Sigmoid colon (tissue), 7 donors: ENCODE measurements around the gene PRPH2. TPM values are rescaled to one million over a fixed set of nuclear protein-coding genes. Genes with fewer than 3 reads are reported as not detected.
A peak's percentile ranks its signal among the peaks of the same experiment; 100 is the strongest.
"Not testable (repeated sequence)": the region's sequence is repeated elsewhere in the genome, so short reads cannot be mapped to it uniquely, and the experiment has no call there.

Experiments
- DNase-seq: peaks from one replicate; pipeline ENCODE4 v3.0.0-alpha.2; 2019
- H3K27ac ChIP-seq, 4 donors: fragments of 200-600 bp; sonication (generic); one replicate each; pipeline ENCODE4 v1.5.1; 2016 to 2019; ENCODE audit warnings: mild to moderate bottlenecking in 1 of 4
- H3K27me3 ChIP-seq, 3 donors: fragments of 200-600 bp; sonication (generic); one replicate each; pipeline ENCODE4 v1.5.1; 2019; ENCODE audit warnings: mild to moderate bottlenecking in 1 of 3
- H3K36me3 ChIP-seq, 4 donors: fragments of 200-600 bp; sonication (generic); one replicate each; pipeline ENCODE4 v1.5.1; 2016 to 2019
- H3K4me1 ChIP-seq, 4 donors: fragments of 200-600 bp; sonication (generic); one replicate each; pipeline ENCODE4 v1.5.1; 2017 to 2019
- H3K4me3 ChIP-seq, 4 donors: fragments of 200-600 bp; sonication (generic); one replicate each; pipeline ENCODE4 v1.5.1; 2017 to 2019; ENCODE audit warnings: mild to moderate bottlenecking in 2 of 4, moderate library complexity in 1 of 4
- H3K9me3 ChIP-seq, 4 donors: fragments of 200-600 bp in 3 of 4; sonication (generic) in 3 of 4; one replicate each; pipeline versions ENCODE4 v1.5.1 to v1.6.1; 2013 to 2019
- EP300 ChIP-seq, 4 donors: sonication (generic); formaldehyde crosslinking; IDR thresholded peaks; one replicate each; pipeline ENCODE4 v1.6.1; 2017; ENCODE audit warnings: antibody characterized with exemption in 4 of 4
- POLR2A ChIP-seq, 2 donors: fragments of 450-650 bp; IDR thresholded peaks; one replicate each; pipeline ENCODE4 v1.6.1; 2016; ENCODE audit warnings: antibody characterized with exemption in 2 of 2, mild to moderate bottlenecking in 2 of 2, moderate library complexity in 2 of 2
- POLR2AphosphoS5 ChIP-seq, 4 donors: sonication (generic); formaldehyde crosslinking; IDR thresholded peaks; one replicate each; pipeline ENCODE4 v1.6.1; 2017; ENCODE audit warnings: antibody characterized with exemption in 4 of 4
- WGBS, 2 donors: extraction: QIAGEN DNeasy Blood & Tissue Kit; methylation state at CpG; one replicate each; pipeline ENCODE4 v1.1.7; 2013; 5-methylcytosine and 5-hydroxymethylcytosine counted together
- intact Hi-C: fragments of 100-400 bp; cut with DNase I; formaldehyde crosslinking; loops from one replicate; pipeline ENCODE4 v1.15.1; 2023
- polyA plus RNA-seq, 3 donors: library from polyadenylated mRNA; stranded (reverse); fragments of 200-250 nt; gene quantifications; one replicate each; pipeline ENCODE4 v1.2.3, GENCODE V29; 2013
- total RNA-seq, 4 donors: library from RNA; depleted of rRNA; stranded (reverse); fragments of >200 nt; gene quantifications; one replicate each; pipeline ENCODE4 v1.1.0, GENCODE V29; 2016
- TF ChIP-seq, protein P1 (sequence below), 4 experiments: fragments of 450-650 bp in 3 of 4; fragments of 200-600 bp in 1 of 4; IDR thresholded peaks; one replicate each; pipeline ENCODE4 v1.5.1; 2016 to 2019; ENCODE audit warnings: antibody characterized with exemption in 4 of 4, mild to moderate bottlenecking in 3 of 4, moderate library complexity in 2 of 4
- donor health status: healthy with polysubstance abuse.
- donor health status: Bipolar disorder and iron deficiency.
- donor health status: healthy.

Gene PRPH2
- total and polyA plus RNA-seq, 7 donors = under 0.01 to 3.5 (median 0.71) TPM; not detected in 1

DNA sequence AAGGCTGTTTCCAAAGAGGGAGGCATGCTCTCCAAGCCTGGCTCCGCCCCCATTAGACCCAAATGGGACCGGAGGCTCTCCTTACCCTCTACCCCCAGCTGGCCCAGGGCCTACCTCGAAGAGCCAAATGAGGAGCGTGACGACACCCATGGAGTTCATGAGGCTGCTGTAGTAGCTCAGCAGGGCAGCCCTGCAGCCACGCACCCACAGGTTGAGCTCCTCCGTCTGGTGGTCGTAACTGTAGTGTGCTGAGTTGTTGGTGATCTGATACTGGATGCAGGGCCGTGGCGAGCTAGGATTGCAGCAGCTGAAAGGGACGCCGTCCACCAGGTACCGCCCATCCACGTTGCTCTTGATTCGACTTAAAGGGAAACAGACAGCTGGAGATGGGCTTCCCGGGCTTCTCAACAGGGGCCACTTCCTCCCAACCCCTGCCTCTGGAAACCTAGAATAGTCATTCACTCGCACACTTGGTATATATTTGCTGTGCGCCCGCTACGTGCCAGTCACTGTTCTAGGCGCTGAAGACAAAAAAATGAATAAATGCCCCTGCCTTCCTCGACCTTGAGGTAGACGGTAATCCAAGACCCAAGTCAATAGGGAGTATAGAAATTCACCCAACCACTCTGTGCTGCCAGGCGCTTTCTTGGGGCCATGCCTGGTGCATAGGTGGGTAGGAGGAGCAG, 18.0 kb downstream of the PRPH2 start:
- Histone ChIP-seq H3K4me1 (peaks cover 0 to 11% (median 5%) of the 10 kb centered on the region in 4 donors), H3K36me3 (no peaks in the 10 kb centered on the region), H3K4me3 (peak overlapping the region in 1 of 4 donors; percentile 48), H3K27me3 (no peaks in the 10 kb centered on the region), H3K9me3 (no peaks in the 10 kb centered on the region), H3K27ac (peak overlapping the region in 1 of 4 donors; percentile 63)
- 64 to 81% methylated on average over 24 of the region's 24 CpGs for WGBS, 2 donors
- TF ChIP-seq POLR2A (IDR thresholded peaks at IDR 0.05) = no peak
- TF ChIP-seq, protein P1, sequence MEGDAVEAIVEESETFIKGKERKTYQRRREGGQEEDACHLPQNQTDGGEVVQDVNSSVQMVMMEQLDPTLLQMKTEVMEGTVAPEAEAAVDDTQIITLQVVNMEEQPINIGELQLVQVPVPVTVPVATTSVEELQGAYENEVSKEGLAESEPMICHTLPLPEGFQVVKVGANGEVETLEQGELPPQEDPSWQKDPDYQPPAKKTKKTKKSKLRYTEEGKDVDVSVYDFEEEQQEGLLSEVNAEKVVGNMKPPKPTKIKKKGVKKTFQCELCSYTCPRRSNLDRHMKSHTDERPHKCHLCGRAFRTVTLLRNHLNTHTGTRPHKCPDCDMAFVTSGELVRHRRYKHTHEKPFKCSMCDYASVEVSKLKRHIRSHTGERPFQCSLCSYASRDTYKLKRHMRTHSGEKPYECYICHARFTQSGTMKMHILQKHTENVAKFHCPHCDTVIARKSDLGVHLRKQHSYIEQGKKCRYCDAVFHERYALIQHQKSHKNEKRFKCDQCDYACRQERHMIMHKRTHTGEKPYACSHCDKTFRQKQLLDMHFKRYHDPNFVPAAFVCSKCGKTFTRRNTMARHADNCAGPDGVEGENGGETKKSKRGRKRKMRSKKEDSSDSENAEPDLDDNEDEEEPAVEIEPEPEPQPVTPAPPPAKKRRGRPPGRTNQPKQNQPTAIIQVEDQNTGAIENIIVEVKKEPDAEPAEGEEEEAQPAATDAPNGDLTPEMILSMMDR (IDR thresholded peaks at IDR 0.05) = no peak
- peak in 1 of 4 donors; percentile 24 for TF ChIP-seq POLR2AphosphoS5 (IDR thresholded peaks at IDR 0.05)
- TF ChIP-seq EP300 (IDR thresholded peaks at IDR 0.05) = no peak
- peak; percentile 81 for DNase-seq
- intact Hi-C loops = no loop called here

DNA sequence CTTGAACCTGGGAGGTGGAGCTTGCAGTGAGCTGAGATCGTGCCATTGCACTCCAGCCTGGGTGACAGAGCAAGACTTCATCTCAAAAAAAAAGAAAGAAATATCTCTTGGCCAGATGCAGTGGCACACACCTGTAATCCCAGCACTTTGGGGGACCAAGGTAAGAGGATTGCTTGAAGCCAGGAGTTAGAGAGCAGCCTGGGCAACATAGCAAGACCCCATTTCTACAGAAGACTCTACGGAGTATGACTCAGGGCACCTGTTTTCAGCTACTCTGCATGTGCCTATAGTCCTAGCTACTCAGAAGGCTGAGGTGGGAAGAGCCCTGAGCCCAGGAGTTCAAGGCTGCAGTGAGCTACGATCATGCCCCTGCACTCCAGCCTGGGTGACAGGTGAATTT, 19.6 kb downstream of the PRPH2 start:
- H3K36me3 ChIP-seq, H3K27me3 ChIP-seq, H3K4me3 ChIP-seq, H3K9me3 ChIP-seq, H3K27ac ChIP-seq, intact Hi-C loops, DNase-seq: not testable (repeated sequence)
- peaks cover 0 to 11% (median 5%) of the 10 kb centered on the region in 4 donors for H3K4me1 ChIP-seq
- WGBS, 2 donors = 95% methylated on average over 3 of the region's 3 CpGs

DNA sequence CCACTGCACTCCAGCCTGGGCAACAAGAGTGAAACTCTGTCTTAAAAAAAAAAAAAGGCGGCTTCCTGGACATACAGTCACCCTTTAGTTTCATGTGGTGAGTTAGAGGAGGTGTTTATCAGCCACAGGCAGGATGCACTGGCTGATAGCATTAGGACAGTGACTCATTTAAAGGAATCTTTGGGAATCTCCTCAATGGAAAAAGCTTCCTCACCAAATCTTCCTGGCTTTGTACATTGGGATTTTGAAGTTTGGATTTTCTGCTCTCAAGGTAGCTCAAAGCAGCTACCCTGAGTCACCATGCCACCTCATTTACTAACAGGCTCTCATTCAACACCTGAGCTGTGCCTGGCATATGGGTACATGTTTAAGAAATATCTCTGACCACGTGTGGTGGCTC, 20.2 kb downstream of the PRPH2 start:
- no peaks in the 10 kb centered on the region for H3K9me3 ChIP-seq
- intact Hi-C loops = no loop called here
- no peak for DNase-seq
- no peak for TF ChIP-seq POLR2AphosphoS5 (IDR thresholded peaks at IDR 0.05)
- TF ChIP-seq, protein P1 (IDR thresholded peaks at IDR 0.05) = no peak
- no peak for TF ChIP-seq EP300 (IDR thresholded peaks at IDR 0.05)
- TF ChIP-seq POLR2A (IDR thresholded peaks at IDR 0.05) = no peak
- 79 to 92% methylated on average over 2 of the region's 2 CpGs for WGBS, 2 donors
- no peaks in the 10 kb centered on the region for H3K27me3 ChIP-seq
- H3K36me3 ChIP-seq = no peaks in the 10 kb centered on the region
- H3K4me3 ChIP-seq = no peak overlapping the region
- H3K4me1 ChIP-seq = peaks cover 0 to 13% (median 6%) of the 10 kb centered on the region in 4 donors
- H3K27ac ChIP-seq = no peak overlapping the region

DNA sequence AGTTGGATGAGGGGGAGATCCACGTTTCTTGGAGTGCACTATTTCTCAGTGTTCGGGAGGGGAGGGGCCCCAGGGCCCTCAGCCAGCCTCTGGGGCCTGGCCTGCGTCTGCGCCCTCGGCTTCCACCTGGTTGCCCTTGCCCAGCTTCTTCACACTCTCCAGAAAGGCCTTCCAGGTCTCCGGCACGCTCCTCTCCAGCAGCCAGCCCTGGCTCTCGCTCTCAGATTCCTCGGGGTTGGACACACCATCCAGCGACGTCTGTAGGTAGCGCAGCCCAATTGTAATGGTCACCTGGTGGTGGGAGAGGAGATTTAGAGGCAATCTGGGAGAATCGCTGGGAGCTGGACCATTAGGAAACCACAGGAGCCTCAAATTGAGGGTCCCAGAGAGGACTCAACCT, 24.2 kb downstream of the PRPH2 start:
- Histone ChIP-seq H3K36me3 (peaks cover 0 to 12% (median 0%) of the 10 kb centered on the region in 4 donors), H3K4me3 (no peak overlapping the region), H3K27ac (no peak overlapping the region), H3K9me3 (no peaks in the 10 kb centered on the region), H3K4me1 (peaks cover 0 to 38% (median 16%) of the 10 kb centered on the region in 4 donors), H3K27me3 (no peaks in the 10 kb centered on the region)
- intact Hi-C loops = no loop called here
- DNase-seq = no peak
- TF ChIP-seq POLR2AphosphoS5 (IDR thresholded peaks at IDR 0.05) = peak in 1 of 4 donors; percentile 9
- TF ChIP-seq EP300 (IDR thresholded peaks at IDR 0.05) = no peak
- WGBS, 2 donors = 79 to 85% methylated on average over 13 of the region's 13 CpGs

DNA sequence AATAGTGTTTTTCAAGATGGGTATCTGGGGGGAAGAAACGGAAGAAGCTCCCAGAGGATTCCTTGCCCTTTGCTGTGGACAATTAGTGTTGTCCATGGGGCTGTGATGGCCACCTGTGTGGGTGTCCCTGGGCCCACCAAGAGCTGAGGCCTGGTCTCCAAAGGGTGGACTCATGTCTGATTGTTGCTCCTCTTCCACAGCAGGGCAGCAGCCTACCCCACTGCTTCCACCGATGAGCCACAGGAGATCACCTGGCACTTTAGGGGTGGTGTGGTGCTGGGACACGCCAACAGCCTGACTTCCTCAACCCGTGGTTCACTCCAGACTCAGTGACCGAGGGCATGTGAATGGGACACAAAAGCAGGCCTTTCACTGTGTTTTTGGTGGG, 25.1 kb downstream of the PRPH2 start:
- no peak for DNase-seq
- Histone ChIP-seq H3K36me3 (peaks cover 0 to 21% (median 3%) of the 10 kb centered on the region in 4 donors), H3K4me1 (peaks cover 0 to 48% (median 24%) of the 10 kb centered on the region in 4 donors), H3K4me3 (no peak overlapping the region), H3K27me3 (no peaks in the 10 kb centered on the region), H3K9me3 (no peaks in the 10 kb centered on the region), H3K27ac (peak overlapping the region in 3 of 4 donors; percentile 48 to 60 (median 53))
- intact Hi-C loops = no loop called here
- TF ChIP-seq, protein P1 (IDR thresholded peaks at IDR 0.05) = no peak
- TF ChIP-seq EP300 (IDR thresholded peaks at IDR 0.05) (no peak), POLR2AphosphoS5 (IDR thresholded peaks at IDR 0.05) (no peak), POLR2A (IDR thresholded peaks at IDR 0.05) (no peak)
- 87 to 94% methylated on average over 5 of the region's 5 CpGs for WGBS, 2 donors
